ENCODE results near the gene PLEKHM3. TPM values are rescaled to one million over a fixed set of nuclear protein-coding genes. Genes with fewer than 3 reads are reported as not detected.

The PLEKHM3 gene
- total and polyA plus RNA-seq, 2 of the 13 experiments (the other 11 are each of a cell fraction or from before 2014, with no cell fraction given), result 4.5 to 4.7 TPM

GRCh38 chr2:207847098-207847806 is 178.1 kb downstream of the PLEKHM3 start (continued):
- TF ChIP-seq JARID2 (CRISPR knock-in tag; IDR thresholded peaks at IDR 0.05; ENCODE audit: insufficient replicate concordance) (no peak), ARHGAP35 (CRISPR knock-in tag; IDR thresholded peaks at IDR 0.05; ENCODE audit: borderline replicate concordance) (no peak), ARID5B (CRISPR knock-in tag; IDR thresholded peaks at IDR 0.05) (peak; percentile 96), MIXL1 (CRISPR knock-in tag; IDR thresholded peaks at IDR 0.05) (peak; percentile 65), ZMYM3 (CRISPR knock-in tag; IDR thresholded peaks at IDR 0.05) (no peak), WIZ (CRISPR knock-in tag; IDR thresholded peaks at IDR 0.05) (no peak), MTF2 (CRISPR knock-in tag; IDR thresholded peaks at IDR 0.05; ENCODE audit: borderline replicate concordance) (no peak), KAT7 (CRISPR knock-in tag; IDR thresholded peaks at IDR 0.05; ENCODE audit: borderline replicate concordance) (no peak; the same call in 1 of the 2 replicates), ZNF329 (CRISPR knock-in tag; IDR thresholded peaks at IDR 0.05; ENCODE audit: low read depth) (no peak), POGK (CRISPR knock-in tag; conservative IDR thresholded peaks at IDR 0.05) (no peak), ZNF225 (CRISPR knock-in tag; IDR thresholded peaks at IDR 0.05) (no peak), POLR2G (IDR thresholded peaks at IDR 0.05; ENCODE audit: low read depth, low read length) (peak; percentile 36; the same call in 1 of the 2 replicates), HNRNPL (IDR thresholded peaks at IDR 0.05; ENCODE audit: low read depth, low read length) (no peak), ATF2 (CRISPR knock-in tag; IDR thresholded peaks at IDR 0.05) (peak; percentile 76), JUNB (CRISPR knock-in tag; IDR thresholded peaks at IDR 0.05; ENCODE audit: borderline replicate concordance) (no peak), SYNCRIP (IDR thresholded peaks at IDR 0.05; ENCODE audit: insufficient read depth, low read depth, low read length) (no peak), ZNF574 (CRISPR knock-in tag; IDR thresholded peaks at IDR 0.05) (peak; percentile 57), SNAI1 (CRISPR knock-in tag; IDR thresholded peaks at IDR 0.05; ENCODE audit: borderline replicate concordance) (no peak), NFKB2 (CRISPR knock-in tag; IDR thresholded peaks at IDR 0.05; ENCODE audit: borderline replicate concordance) (no peak), ZNF138 (CRISPR knock-in tag; IDR thresholded peaks at IDR 0.05; ENCODE audit: low read depth) (no peak)

Data from HepG2 (cell line).